Panc1 (cell line): ENCODE data around the gene BACH2.

ENCODE experiments used
- CTCF ChIP-seq: fragments of 450-650 bp; IDR thresholded peaks from 2 replicates; pipeline ENCODE4 v1.5.1; 2017; ENCODE audit warnings: mild to moderate bottlenecking
- POLR2AphosphoS5 ChIP-seq: IDR thresholded peaks from 2 replicates; pipeline ENCODE4 v1.6.1; 2012; ENCODE audit warnings: mild to moderate bottlenecking, low read depth, low read length, moderate library complexity
- SIN3A ChIP-seq: IDR thresholded peaks from 2 replicates; pipeline ENCODE4 v1.6.1; 2012; ENCODE audit warnings: low read depth, mild to moderate bottlenecking, low read length, moderate library complexity, borderline replicate concordance; ENCODE audit not compliant: insufficient read depth

- TF ChIP-seq CTCF (no peak), SIN3A (no peak), POLR2AphosphoS5 (no peak)
Observed at GRCh38 chr6:90157441-90157840, 139.2 kb downstream of the BACH2 start.
